Stimulated activated CD4-positive, alpha-beta T cell treated with anti-CD3 and anti-CD28 coated beads, Interleukin-4, amount 100 ng/mL, for 4 hours (primary cell): ENCODE results near the gene CAMSAP3.
"Not testable (repeated sequence)": the region's sequence is repeated elsewhere in the genome, so short reads cannot be mapped to it uniquely, and the experiment has no call there.

Experiments used
- DNase-seq, 2 experiments: peaks; one replicate each; pipeline ENCODE4 v3.0.0-alpha.2; 2020

The CAMSAP3 gene

DNA sequence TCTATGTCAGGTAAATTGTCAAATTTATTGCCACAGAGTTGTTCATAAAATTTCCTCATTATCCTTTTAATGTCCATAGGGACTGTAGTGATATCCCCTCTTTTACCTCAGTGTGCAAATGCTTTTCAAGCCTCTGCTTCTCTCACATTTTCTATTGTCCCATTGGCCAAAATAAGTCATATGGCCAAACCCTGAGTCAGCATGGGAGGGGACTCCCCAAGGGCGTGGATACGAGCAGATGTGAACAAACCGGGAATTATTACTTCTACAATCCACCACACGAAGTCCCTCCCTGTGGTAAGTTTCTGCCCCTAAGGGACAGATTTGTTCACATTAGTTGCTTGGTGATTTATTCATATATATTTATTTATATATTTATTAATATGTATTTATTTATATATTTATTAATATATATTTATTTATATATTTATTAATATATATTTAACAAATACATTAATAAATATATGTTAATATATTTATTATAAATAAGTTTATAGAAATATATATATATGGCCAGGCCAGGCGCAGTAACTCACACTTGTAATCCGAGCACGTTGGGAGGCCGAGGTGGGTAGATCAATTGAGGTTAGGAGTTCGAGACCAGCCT is 20.1 kb upstream of the CAMSAP3 start:
- DNase-seq, result no peak

GRCh38 chr19:7577422-7577821 is 18.2 kb upstream of the CAMSAP3 start:
- not testable (repeated sequence) for DNase-seq

- DNase-seq, result no peak
Measured at GRCh38 chr19:7578127-7578526, 17.5 kb upstream of the CAMSAP3 start.

- DNase-seq, result no peak
Measured at GRCh38 chr19:7579182-7579581, 16.5 kb upstream of the CAMSAP3 start.

GRCh38 chr19:7582446-7582845 is 13.2 kb upstream of the CAMSAP3 start:
- DNase-seq, result no peak

DNA sequence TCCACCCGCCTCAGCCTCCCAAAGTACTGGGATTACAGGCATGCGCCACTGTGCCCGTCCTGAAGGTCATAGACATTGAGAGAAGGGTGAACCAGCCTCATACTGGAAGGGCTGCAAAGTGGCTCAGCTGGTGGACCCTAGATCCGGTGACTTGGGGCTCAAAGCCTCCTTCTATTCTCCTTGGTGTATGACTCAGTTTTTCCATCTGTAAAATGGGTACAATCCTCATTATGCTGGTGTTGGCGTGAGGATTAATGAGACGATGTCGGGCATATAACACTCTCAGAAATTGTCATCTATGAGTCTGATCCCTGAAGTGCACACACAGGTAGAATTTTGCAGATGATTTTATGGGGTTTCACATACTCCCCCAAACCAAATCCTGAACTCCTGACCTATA is 5.8 kb upstream of the CAMSAP3 start:
- no peak for DNase-seq

- no peak for DNase-seq
Measured at GRCh38 chr19:7590256-7590655, 5.4 kb upstream of the CAMSAP3 start.

- DNase-seq, result no peak
Measured at GRCh38 chr19:7596211-7596937, 711 bp downstream of the CAMSAP3 start.

DNA sequence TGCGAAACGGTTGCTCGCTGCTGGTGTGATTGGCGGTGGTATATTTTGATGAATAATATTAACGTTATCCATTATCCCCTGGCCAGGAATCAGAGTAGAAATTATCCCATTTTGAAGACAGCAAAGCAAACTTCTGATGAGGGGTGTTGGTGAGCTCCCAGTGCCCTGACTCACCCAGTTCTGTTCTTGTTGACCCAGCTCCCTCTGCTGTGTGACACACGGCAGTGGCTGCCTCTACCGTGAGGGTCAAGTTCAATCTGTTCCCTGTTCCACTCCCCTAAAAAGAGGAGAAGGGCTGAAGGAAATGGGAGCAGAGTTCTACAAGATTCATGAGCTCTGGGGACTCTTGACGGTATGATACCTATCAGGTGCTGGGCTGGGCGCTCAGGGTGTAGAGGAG is 2.0 kb downstream of the CAMSAP3 start:
- no peak for DNase-seq

- DNase-seq, result no peak
Measured at GRCh38 chr19:7598180-7598579, 2.5 kb downstream of the CAMSAP3 start.

DNA sequence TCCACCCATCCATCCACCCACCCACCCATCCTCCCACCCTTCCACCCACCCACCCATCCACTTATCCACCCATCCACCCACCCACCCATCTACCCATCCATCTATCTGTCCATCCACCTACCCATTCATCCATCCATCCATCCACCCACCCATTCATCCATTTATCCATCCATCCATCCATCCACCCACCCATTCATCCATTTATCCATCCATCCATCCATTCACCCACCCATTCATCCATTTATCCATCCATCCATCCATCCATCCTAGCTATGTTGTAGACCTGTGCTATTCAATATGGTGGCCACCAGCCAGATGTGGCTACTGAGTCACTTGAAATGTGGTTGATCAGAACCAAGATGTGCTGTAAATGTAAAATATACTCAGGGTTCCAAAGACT is 5.1 kb downstream of the CAMSAP3 start:
- DNase-seq, result no peak

- no peak for DNase-seq
Measured at GRCh38 chr19:7602240-7602934, 6.7 kb downstream of the CAMSAP3 start.

GRCh38 chr19:7602935-7603497 is 7.4 kb downstream of the CAMSAP3 start:
- no peak for DNase-seq

GRCh38 chr19:7603919-7604318 is 8.3 kb downstream of the CAMSAP3 start:
- no peak for DNase-seq

DNA sequence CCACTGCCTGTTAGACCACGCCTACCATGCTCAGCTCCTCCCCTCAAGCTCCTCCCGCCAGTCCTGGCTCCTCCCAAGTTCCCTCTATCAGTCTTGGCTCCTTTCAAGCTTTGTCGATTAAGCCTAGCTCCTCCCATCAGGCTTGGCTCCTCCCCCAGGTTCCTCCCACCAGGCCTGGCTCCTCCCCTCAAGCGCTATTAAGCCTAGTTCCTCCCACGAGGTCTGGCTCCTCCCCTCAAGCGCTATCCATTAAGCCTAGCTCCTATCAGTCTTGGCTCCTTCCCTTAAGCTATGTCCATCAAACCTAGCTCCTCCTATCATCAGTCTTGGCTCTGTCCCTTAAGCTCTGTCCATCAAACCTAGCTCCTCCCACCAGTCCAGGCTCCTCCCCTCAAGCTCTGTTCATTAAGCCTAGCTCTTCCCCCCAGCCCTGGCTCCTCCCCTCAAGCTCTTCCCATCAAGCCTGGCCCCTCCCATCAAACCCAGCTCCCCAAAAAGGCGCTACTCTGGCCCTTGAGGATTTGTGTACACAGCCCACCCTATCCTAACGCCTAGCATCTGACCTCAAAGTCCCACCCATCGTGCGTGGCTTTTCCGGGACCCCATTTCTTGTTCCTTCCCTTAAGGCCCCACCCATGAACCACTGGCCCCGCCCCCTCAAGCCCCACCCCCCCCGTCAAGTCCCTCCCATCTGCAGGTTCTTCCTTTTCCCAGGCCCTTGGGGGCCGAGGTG is 10.0 kb downstream of the CAMSAP3 start:
- DNase-seq, result no peak

GRCh38 chr19:7606289-7606688 is 10.6 kb downstream of the CAMSAP3 start:
- no peak for DNase-seq

DNA sequence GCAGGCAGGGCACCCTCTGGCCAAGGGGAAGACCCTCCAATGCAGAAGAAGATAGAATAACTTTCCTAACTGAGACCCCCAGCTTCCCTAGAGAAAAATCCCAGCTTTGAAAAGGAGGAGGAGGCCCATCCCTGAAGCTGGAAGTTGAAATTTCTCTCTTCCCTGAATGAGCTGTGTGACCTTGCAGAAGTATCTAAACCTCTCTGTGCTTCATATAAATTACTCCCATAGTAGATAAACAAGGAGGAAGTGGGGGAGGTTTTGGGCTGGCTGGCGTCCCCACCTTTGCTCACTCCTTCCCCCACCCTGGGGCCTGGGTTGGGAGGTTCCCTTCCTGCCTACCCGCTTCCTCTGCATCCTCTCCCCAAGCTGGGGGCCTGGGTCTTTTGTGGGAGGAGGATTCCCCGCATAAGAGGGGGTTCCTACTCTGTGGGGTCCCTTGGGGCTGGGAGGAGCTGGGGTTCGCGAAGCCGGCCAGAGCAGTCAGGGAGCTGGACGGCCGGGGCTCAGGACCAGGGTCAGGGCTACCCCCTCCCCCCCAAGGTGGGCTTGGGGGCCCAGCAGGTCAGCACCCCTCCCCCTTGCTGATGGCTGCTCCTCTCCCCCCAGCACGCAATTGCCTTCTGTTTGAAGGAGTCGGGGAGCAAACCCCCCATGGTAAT is 11.7 kb downstream of the CAMSAP3 start:
- no peak for DNase-seq

DNA sequence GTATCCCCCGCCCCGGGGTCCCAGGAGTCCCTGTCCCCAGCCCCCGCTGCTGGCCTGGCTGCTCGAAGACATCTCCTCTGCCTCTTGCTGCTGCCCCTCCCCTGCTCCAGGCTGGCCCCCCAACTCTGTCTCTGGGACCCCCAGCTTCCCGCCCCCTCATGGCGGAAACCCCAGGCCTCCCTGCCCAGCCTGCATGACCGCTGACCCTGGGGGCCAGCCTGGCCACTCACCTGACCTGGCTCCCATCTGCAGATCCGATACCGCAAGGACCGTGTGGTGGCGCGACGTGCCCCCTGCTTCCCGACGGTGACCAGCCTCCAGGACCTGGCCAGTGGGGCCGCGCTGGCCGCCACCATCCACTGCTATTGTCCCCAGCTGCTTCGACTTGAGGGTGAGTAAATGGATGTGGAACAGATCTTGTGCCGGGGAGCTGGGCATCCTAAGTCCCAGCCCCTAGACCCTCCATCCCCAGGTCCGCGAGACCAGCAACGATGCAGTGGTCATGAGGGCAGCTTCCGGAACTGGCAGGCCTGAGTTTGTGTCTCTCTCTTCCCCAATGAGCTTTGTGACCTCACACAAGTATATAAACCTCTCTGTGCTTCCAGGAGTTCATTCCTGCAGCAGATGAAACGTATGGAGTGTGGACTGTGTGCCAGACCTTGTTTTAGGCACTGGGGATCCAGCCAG is 12.4 kb downstream of the CAMSAP3 start:
- DNase-seq, result no peak

DNA sequence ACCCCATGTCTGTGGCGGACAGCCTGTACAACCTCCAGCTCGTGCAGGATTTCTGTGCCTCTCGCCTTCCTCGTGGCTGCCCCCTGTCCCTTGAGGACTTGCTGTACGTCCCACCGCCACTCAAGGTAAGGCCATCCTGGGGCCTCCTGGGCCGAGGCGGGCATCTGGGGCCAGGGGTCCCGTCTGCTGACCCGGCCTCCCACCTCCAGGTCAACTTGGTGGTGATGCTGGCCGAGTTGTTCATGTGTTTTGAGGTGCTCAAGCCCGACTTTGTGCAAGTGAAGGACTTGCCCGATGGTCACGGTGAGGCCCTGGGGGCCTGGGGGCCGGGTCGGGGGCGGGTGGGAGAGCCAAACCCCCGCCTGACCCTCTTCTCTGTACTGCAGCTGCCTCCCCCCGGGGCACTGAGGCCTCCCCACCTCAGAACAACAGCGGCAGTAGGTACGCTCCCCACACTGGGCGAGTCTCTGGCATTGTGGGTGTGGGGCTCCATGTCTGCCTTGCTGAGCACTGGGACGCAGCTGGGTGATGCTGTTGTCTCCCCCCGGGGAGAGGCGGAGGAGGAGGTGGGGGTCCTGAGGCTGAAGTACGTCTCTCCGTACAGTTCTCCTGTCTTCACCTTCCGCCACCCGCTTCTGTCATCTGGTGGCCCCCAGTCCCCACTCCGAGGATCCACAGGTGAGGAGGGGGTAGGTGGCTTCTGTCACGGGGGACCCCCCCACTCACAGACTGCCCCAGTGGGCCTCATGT is 15.0 kb downstream of the CAMSAP3 start:
- no peak for DNase-seq

DNA sequence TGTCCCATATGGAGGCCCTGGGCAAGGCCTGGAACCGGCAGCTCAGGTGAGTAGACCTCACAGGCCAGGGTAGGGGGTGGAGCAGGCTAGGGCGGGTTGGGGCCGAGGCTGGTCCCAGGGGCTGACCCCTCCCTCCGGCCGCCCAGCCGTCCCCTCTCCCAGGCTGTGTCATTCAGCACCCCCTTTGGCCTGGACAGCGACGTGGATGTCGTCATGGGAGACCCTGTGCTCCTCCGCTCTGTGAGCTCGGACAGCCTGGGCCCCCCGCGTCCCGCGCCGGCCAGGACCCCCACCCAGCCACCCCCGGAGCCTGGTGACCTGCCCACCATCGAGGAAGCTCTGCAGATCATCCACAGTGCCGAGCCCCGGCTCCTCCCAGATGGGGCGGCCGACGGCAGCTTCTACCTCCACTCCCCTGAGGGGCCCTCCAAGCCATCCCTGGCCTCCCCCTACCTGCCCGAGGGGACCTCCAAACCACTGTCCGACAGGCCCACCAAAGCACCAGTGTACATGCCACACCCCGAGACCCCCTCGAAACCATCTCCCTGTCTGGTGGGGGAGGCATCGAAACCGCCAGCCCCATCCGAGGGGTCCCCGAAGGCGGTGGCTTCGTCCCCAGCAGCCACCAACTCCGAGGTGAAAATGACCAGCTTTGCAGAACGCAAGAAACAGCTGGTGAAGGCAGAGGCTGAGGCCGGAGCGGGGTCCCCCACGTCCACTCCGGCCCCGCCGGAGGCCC is 16.0 kb downstream of the CAMSAP3 start:
- DNase-seq, result no peak
